Osteocyte (in vitro differentiated cells): ENCODE results near the gene ANKS1B. TPM values are rescaled to one million over a fixed set of nuclear protein-coding genes. Genes with fewer than 3 reads are reported as not detected.

Experiments used
- DNase-seq: peaks from one replicate; pipeline ENCODE4 v3.0.0; 2021; ENCODE audit warnings: mixed read lengths; ENCODE audit not compliant: unreplicated experiment; ENCODE audit errors: extremely low spot score
- H3K27ac Mint-ChIP-seq: one replicate; pipeline ENCODE4 v1.8.0; 2021; ENCODE audit warnings: mild to moderate bottlenecking, mixed read lengths; ENCODE audit not compliant: unreplicated experiment
- H3K27me3 Mint-ChIP-seq: one replicate; pipeline ENCODE4 v1.8.0; 2021; ENCODE audit warnings: mixed read lengths; ENCODE audit not compliant: unreplicated experiment
- H3K36me3 Mint-ChIP-seq: one replicate; pipeline ENCODE4 v1.8.0; 2021; ENCODE audit warnings: mixed read lengths; ENCODE audit not compliant: unreplicated experiment
- H3K4me1 Mint-ChIP-seq: one replicate; pipeline ENCODE4 v1.8.0; 2021; ENCODE audit warnings: mixed read lengths; ENCODE audit not compliant: unreplicated experiment
- H3K4me3 Mint-ChIP-seq: one replicate; pipeline ENCODE4 v1.8.0; 2021; ENCODE audit warnings: mild to moderate bottlenecking, moderate library complexity, mixed read lengths; ENCODE audit not compliant: unreplicated experiment
- H3K9me3 Mint-ChIP-seq: one replicate; pipeline ENCODE4 v1.8.0; 2021; ENCODE audit warnings: mixed read lengths; ENCODE audit not compliant: unreplicated experiment
- total RNA-seq: library from RNA; stranded (reverse); gene quantifications from 2 replicates; pipeline ENCODE4 v1.2.1, GENCODE V29; 2021
- TF ChIP-seq, protein P1 (sequence below): fragments of 200-600 bp; sonication (generic); IDR thresholded peaks from 2 replicates; pipeline ENCODE4 v1.5.0; 2021; ENCODE audit warnings: antibody characterized with exemption, mild to moderate bottlenecking, moderate library complexity

Gene ANKS1B
- total RNA-seq, 1 donor from 2014 or later = 0.70 TPM

DNA sequence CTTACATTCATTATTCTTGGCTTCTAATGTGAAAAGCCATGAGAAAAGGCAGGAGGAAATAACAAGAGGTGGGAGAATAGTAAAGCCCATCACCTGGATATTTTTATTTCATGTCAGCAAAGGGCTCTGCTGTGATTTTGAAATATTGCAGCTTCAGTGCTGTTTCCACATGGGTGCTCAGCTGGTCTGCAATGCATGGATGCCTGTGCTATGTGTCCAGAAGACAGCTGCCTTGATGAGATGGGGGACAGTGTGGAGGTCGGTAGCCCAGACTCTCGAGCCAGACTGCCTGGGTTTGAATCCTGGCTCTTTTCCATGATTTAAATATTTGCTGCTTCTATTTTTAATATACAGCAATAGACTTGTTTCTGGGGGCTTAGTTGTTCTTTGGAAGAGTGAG is 814.7 kb downstream of the ANKS1B start:
- H3K27me3 Mint-ChIP-seq = no peaks in the 10 kb centered on the region

DNA sequence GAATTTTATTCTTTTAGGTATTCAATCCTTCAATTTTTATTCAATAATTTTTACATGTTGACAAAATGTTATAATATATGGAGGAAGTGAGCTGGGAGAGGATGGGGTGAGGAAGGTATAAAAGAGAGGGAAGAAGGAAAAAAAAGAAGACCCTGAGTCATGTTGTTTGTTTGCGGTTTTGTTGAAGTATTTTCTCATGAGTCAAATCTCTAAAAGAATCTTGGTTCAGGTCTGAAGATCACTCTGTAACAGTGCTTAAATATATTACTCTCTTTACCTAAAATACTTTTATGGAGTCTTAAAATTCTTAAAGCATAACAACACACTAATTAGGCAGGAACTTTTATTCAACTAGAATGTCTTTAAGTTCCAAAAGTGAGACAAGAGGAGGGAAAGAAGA is 826.8 kb downstream of the ANKS1B start:
- TF ChIP-seq, protein P1, sequence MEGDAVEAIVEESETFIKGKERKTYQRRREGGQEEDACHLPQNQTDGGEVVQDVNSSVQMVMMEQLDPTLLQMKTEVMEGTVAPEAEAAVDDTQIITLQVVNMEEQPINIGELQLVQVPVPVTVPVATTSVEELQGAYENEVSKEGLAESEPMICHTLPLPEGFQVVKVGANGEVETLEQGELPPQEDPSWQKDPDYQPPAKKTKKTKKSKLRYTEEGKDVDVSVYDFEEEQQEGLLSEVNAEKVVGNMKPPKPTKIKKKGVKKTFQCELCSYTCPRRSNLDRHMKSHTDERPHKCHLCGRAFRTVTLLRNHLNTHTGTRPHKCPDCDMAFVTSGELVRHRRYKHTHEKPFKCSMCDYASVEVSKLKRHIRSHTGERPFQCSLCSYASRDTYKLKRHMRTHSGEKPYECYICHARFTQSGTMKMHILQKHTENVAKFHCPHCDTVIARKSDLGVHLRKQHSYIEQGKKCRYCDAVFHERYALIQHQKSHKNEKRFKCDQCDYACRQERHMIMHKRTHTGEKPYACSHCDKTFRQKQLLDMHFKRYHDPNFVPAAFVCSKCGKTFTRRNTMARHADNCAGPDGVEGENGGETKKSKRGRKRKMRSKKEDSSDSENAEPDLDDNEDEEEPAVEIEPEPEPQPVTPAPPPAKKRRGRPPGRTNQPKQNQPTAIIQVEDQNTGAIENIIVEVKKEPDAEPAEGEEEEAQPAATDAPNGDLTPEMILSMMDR = no peak
- Mint-ChIP-seq H3K9me3 (peaks cover 3% of the 10 kb centered on the region), H3K4me1 (no peaks in the 10 kb centered on the region), H3K36me3 (no peaks in the 10 kb centered on the region), H3K27me3 (no peaks in the 10 kb centered on the region), H3K4me3 (no peak overlapping the region), H3K27ac (no peak overlapping the region)
- no peak for DNase-seq

More for the DNA sequence above, 814.7 kb downstream of the ANKS1B start:
- DNase-seq = no peak
- H3K4me1 Mint-ChIP-seq = no peaks in the 10 kb centered on the region
- no peaks in the 10 kb centered on the region for H3K9me3 Mint-ChIP-seq
- H3K36me3 Mint-ChIP-seq = no peaks in the 10 kb centered on the region
- TF ChIP-seq, protein P1 = no peak
- H3K4me3 Mint-ChIP-seq = no peak overlapping the region
- H3K27ac Mint-ChIP-seq = no peak overlapping the region

DNA sequence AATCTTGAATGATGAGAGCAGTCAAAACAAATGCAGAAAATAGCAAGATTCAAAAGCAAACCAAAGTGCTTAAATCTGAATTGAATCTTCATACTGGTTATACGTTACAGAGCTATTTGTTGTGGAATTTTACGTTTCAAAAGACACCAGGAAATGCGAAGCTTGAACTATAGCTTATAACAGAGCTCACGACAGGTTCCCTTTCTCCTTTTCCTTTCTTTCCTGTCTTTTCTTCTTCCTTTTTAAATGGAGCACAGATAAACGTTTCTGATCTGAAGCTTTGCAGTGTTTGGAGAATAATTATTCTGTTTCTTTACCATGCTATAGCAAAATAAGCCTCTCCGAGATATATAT is 829.8 kb downstream of the ANKS1B start:
- H3K4me3 Mint-ChIP-seq = no peak overlapping the region
- DNase-seq = no peak
- TF ChIP-seq, protein P1 = no peak
- H3K9me3 Mint-ChIP-seq = peaks cover 3% of the 10 kb centered on the region
- no peaks in the 10 kb centered on the region for H3K4me1 Mint-ChIP-seq
- H3K27me3 Mint-ChIP-seq = no peaks in the 10 kb centered on the region
- H3K36me3 Mint-ChIP-seq = no peaks in the 10 kb centered on the region
- H3K27ac Mint-ChIP-seq = no peak overlapping the region

DNA sequence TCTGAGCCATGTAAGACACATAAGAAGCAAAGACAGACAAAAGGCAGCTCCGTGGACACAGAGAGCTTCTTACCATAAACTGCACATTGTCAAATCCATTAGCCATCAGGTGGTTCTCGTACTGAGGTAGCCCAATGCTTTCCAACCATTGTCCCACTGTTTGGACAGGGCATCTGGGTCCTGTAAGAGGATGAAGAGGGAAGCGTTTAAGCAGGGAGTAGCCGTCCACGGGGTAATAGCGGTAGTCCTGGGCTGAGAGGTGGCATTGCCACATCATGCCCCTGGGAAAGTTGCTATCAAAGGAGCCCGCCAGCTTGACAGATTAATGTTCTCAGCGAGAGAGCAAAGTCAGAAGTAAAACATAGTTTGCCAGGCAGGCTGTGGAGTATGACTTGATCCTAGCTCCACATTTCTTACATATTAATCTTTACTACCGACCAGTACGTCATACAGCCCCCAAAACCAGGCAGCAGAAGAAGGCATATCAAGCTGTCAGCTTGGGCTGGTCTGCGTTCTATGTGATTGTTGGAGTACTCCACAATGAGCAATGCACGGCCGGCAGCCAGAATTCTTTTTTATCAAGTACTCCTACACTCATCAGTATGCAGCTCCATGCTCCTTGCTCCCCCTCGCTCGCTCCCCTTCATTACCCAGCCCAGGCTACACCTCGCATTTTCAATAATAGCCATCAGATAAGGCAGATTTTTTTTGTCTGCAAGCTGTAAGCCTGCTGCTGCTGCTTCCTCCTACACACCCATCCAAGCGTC is 830.3 kb downstream of the ANKS1B start:
- Mint-ChIP-seq H3K4me3 (no peak overlapping the region), H3K27me3 (no peaks in the 10 kb centered on the region)
- TF ChIP-seq, protein P1 = no peak

DNA sequence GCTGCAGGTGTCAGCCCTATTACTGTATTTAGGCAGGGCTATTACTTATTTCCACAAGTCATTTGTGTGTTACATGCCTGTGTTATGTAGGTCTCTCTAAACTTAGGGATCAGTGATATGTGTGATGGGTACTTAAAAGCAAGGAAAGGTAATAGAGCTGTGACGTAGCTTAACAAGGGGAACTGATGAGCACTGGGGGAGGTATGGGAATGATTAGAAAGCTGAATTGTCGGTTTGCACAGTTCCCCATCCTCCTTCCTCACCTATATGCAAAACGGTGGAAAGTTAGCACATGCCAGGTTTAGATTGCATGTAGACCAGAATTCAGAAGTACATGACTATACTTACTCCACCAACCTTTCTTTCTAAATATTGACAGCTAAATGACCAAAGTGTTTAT is 831.4 kb downstream of the ANKS1B start:
- Mint-ChIP-seq H3K27ac (no peak overlapping the region), H3K4me3 (no peak overlapping the region)

More for the DNA sequence above, 830.3 kb downstream of the ANKS1B start:
- no peaks in the 10 kb centered on the region for H3K36me3 Mint-ChIP-seq
- no peaks in the 10 kb centered on the region for H3K4me1 Mint-ChIP-seq
- peaks cover 3% of the 10 kb centered on the region for H3K9me3 Mint-ChIP-seq
- no peak overlapping the region for H3K27ac Mint-ChIP-seq
- DNase-seq = no peak

More for the DNA sequence above, 831.4 kb downstream of the ANKS1B start:
- Mint-ChIP-seq H3K4me1 (no peaks in the 10 kb centered on the region), H3K9me3 (no peaks in the 10 kb centered on the region), H3K27me3 (no peaks in the 10 kb centered on the region), H3K36me3 (no peaks in the 10 kb centered on the region)
- TF ChIP-seq, protein P1 = no peak
- DNase-seq = no peak
